NCI-H1105 treated with DMSO at 0.1 percent for 48 hours (cell line): ENCODE data around the gene BPIFA3.
A peak's percentile ranks its signal among the peaks of the same experiment; 100 is the strongest.
"Not testable (repeated sequence)": the region's sequence is repeated elsewhere in the genome, so short reads cannot be mapped to it uniquely, and the experiment has no call there.

ENCODE experiments used
- DNase-seq: peaks from one replicate; lab custom pipeline; 2025; lab: John Stamatoyannopoulos, UW

BPIFA3 gene

GRCh38 chr20:33217052-33217451, at the start of gene BPIFA3:
Gene BPIFA3 (plus strand): TSS chr20:33217352. CDS start chr20:33217537, 185 bp downstream.
- DNase-seq, result no peak

GRCh38 chr20:33167859-33168258, 49.3 kb upstream of the BPIFA3 start, which contains the start of gene BPIFA2:
Gene BPIFA2 (plus strand): TSS chr20:33168159. CDS start chr20:33169146, 987 bp downstream.
- no peak for DNase-seq

GRCh38 chr20:33169176-33169794, 47.9 kb upstream of the BPIFA3 start:
- no peak for DNase-seq

GRCh38 chr20:33172781-33173180, 44.4 kb upstream of the BPIFA3 start:
- peak; percentile 85 for DNase-seq

- no peak for DNase-seq
Measured at GRCh38 chr20:33175123-33175522, 42.0 kb upstream of the BPIFA3 start.

GRCh38 chr20:33176101-33176500, 41.1 kb upstream of the BPIFA3 start:
- DNase-seq, result no peak

- peak; percentile 40 for DNase-seq
Measured at GRCh38 chr20:33177866-33178265, 39.3 kb upstream of the BPIFA3 start.

- no peak for DNase-seq
Measured at GRCh38 chr20:33178726-33179125, 38.4 kb upstream of the BPIFA3 start.

GRCh38 chr20:33180169-33180568, 37.0 kb upstream of the BPIFA3 start:
- no peak for DNase-seq

GRCh38 chr20:33181482-33182093, 35.6 kb upstream of the BPIFA3 start:
- no peak for DNase-seq

- no peak for DNase-seq
Measured at GRCh38 chr20:33183312-33183711, 33.8 kb upstream of the BPIFA3 start.

- not testable (repeated sequence) for DNase-seq
Measured at GRCh38 chr20:33185031-33185590, 32.0 kb upstream of the BPIFA3 start.

GRCh38 chr20:33187491-33187890, 29.7 kb upstream of the BPIFA3 start:
- DNase-seq, result no peak

- DNase-seq, result no peak
Measured at GRCh38 chr20:33188421-33188820, 28.7 kb upstream of the BPIFA3 start.

- peak; percentile 3 for DNase-seq
Measured at GRCh38 chr20:33191484-33191883, 25.7 kb upstream of the BPIFA3 start.

- no peak for DNase-seq
Measured at GRCh38 chr20:33191955-33192354, 25.2 kb upstream of the BPIFA3 start.

- no peak for DNase-seq
Measured at GRCh38 chr20:33192912-33193501, 24.1 kb upstream of the BPIFA3 start.

GRCh38 chr20:33199026-33199425, 18.1 kb upstream of the BPIFA3 start:
- no peak for DNase-seq

- DNase-seq, result no peak
Measured at GRCh38 chr20:33202451-33202850, 14.7 kb upstream of the BPIFA3 start.

GRCh38 chr20:33203444-33203843, 13.7 kb upstream of the BPIFA3 start:
- no peak for DNase-seq

GRCh38 chr20:33209789-33210188, 7.4 kb upstream of the BPIFA3 start:
- DNase-seq, result no peak

GRCh38 chr20:33210371-33210770, 6.8 kb upstream of the BPIFA3 start:
- DNase-seq, result no peak

- DNase-seq, result peak; percentile 71
Measured at GRCh38 chr20:33211817-33212424, 5.2 kb upstream of the BPIFA3 start.
